Endothelial cell of umbilical vein (primary cell): ENCODE data around the gene LMTK3. TPM values are rescaled to one million over a fixed set of nuclear protein-coding genes. Genes with fewer than 3 reads are reported as not detected.
"Not testable (repeated sequence)": the region's sequence is repeated elsewhere in the genome, so short reads cannot be mapped to it uniquely, and the experiment has no call there.

Source experiments
- BruUV-seq: library from RNA; stranded (reverse); fragments of 400-500 nt; replicated peaks from 2 replicates; lab custom pipeline; 2021; lab: Mats Ljungman, UMichigan
- CTCF ChIA-PET: fragments of 300-600, 350-600 bp; sonication (Branson Sonifier 250); formaldehyde crosslinking; loops from one replicate; lab custom pipeline; 2021; ENCODE audit warnings: antibody characterized with exemption, inconsistent platforms; lab: Charles Lee
- POLR2A ChIA-PET: fragments of 300-600, 350-600 bp; sonication (Branson Sonifier 250); formaldehyde crosslinking; loops from one replicate; lab custom pipeline; 2021; ENCODE audit warnings: antibody characterized with exemption, inconsistent platforms; lab: Charles Lee
- DNase-seq: peaks from one replicate; pipeline ENCODE4 v3.0.0-alpha.2; 2011; ENCODE audit warnings: low read depth, low spot score
- FAIRE-seq: peaks from 2 replicates; lab custom pipeline; 2011; peaks lifted over from hg19 to GRCh38; lab: Jason Lieb, UNC
- H2AFZ ChIP-seq: 2 replicates; pipeline ENCODE4 v1.6.0; 2012; ENCODE audit warnings: low read depth, low read length, control low read depth, inconsistent platforms
- H3K27ac ChIP-seq: 2 replicates; pipeline ENCODE4 v1.5.1; 2011; ENCODE audit warnings: low read depth, mild to moderate bottlenecking, control low read depth, low read length, moderate library complexity; ENCODE audit not compliant: insufficient read depth
- H3K27me3 ChIP-seq, 2 experiments: 2 replicates each; pipeline versions ENCODE4 v1.6.0 to v1.6.1; 2011; ENCODE audit warnings: low read length in 2 of 2, mixed read lengths in 1 of 2; ENCODE audit not compliant: control insufficient read depth in 2 of 2, insufficient read depth in 2 of 2
- H3K36me3 ChIP-seq, 2 experiments: 2 replicates in 1 of 2; 3 replicates in 1 of 2; pipeline ENCODE4 v1.5.1; 2011; ENCODE audit warnings: low read length in 2 of 2, mild to moderate bottlenecking in 1 of 2, moderate library complexity in 1 of 2; ENCODE audit not compliant: control insufficient read depth in 2 of 2, insufficient read depth in 2 of 2; ENCODE audit errors: extremely low read depth in 1 of 2
- H3K4me1 ChIP-seq: 3 replicates; pipeline ENCODE4 v1.5.1; 2011; ENCODE audit warnings: mild to moderate bottlenecking, low read length; ENCODE audit not compliant: control insufficient read depth, insufficient read depth; ENCODE audit errors: extremely low read depth
- H3K4me2 ChIP-seq: 2 replicates; pipeline ENCODE4 v1.6.1; 2011; ENCODE audit warnings: low read length, control low read depth, mixed read lengths; ENCODE audit not compliant: insufficient read depth
- H3K4me3 ChIP-seq, 3 experiments: fragments of 200-600 bp in 1 of 3; sonication (generic), shearing (Covaris generic) in 1 of 3; replicated peaks in 1 of 3; 2 replicates each; pipeline ENCODE4 v1.5.1; 2011 to 2016; ENCODE audit warnings: control low read depth in 3 of 3, low read length in 3 of 3, mild to moderate bottlenecking in 2 of 3, inconsistent platforms in 1 of 3, low read depth in 1 of 3, moderate library complexity in 1 of 3; ENCODE audit not compliant: insufficient read depth in 1 of 3
- H3K79me2 ChIP-seq: 2 replicates; pipeline ENCODE4 v1.6.0; 2012; ENCODE audit warnings: low read length, inconsistent platforms; ENCODE audit not compliant: control insufficient read depth, insufficient read depth
- H3K9ac ChIP-seq: replicated peaks from 2 replicates; pipeline ENCODE3; 2011; ENCODE audit warnings: low read length, control low read depth; ENCODE audit not compliant: insufficient read depth; ENCODE audit errors: extremely low read depth
- H3K9me1 ChIP-seq: replicated peaks from 3 replicates; pipeline ENCODE4 v1.6.0; 2011; ENCODE audit warnings: mild to moderate bottlenecking, low read length; ENCODE audit not compliant: control insufficient read depth, insufficient read depth; ENCODE audit errors: extremely low read depth
- H3K9me3 ChIP-seq: replicated peaks from 2 replicates; pipeline ENCODE4 v1.5.1; 2012; ENCODE audit warnings: low read length, inconsistent platforms; ENCODE audit not compliant: control insufficient read depth, insufficient read depth
- H4K20me1 ChIP-seq: replicated peaks from 2 replicates; pipeline ENCODE3; 2011; ENCODE audit warnings: mild to moderate bottlenecking, low read length; ENCODE audit not compliant: control insufficient read depth, insufficient read depth; ENCODE audit errors: extremely low read depth
- CTCF ChIP-seq, 2 donors: IDR thresholded peaks; 1 replicate in 1 of 2; 2 replicates in 1 of 2; pipeline ENCODE4 v1.5.1; 2011; ENCODE audit warnings: low read length in 2 of 2, mild to moderate bottlenecking in 2 of 2, moderate library complexity in 2 of 2, control low read depth in 1 of 2, inconsistent platforms in 1 of 2, low read depth in 1 of 2; ENCODE audit not compliant: insufficient read depth in 1 of 2; ENCODE audit errors: extremely low read depth in 1 of 2
- EZH2 ChIP-seq: IDR thresholded peaks from 2 replicates; pipeline ENCODE4 v1.6.1; 2012; ENCODE audit warnings: borderline replicate concordance, low read depth, mild to moderate bottlenecking, moderate library complexity, low read length, inconsistent platforms; ENCODE audit not compliant: severe bottlenecking
- FOS ChIP-seq: IDR thresholded peaks from 2 replicates; pipeline ENCODE4 v1.6.1; 2011; ENCODE audit warnings: mild to moderate bottlenecking, low read length, moderate library complexity, borderline replicate concordance; ENCODE audit not compliant: insufficient read depth
- GATA2 ChIP-seq: IDR thresholded peaks from 2 replicates; pipeline ENCODE4 v1.7.0; 2011; ENCODE audit warnings: low read depth, mild to moderate bottlenecking, moderate library complexity, mixed read lengths, low read length; ENCODE audit not compliant: insufficient read length, insufficient read depth
- JUN ChIP-seq: IDR thresholded peaks from 2 replicates; pipeline ENCODE4 v1.6.1; 2011; ENCODE audit warnings: borderline replicate concordance, low read depth; ENCODE audit not compliant: insufficient read length, insufficient read depth
- MAX ChIP-seq: IDR thresholded peaks from 2 replicates; pipeline ENCODE4 v1.6.1; 2011; ENCODE audit not compliant: insufficient read depth, insufficient read length
- MYC ChIP-seq: IDR thresholded peaks from one replicate; pipeline ENCODE4 v1.6.1; 2011; ENCODE audit warnings: mild to moderate bottlenecking, low read depth, low read length
- POLR2A ChIP-seq: IDR thresholded peaks from 2 replicates; pipeline ENCODE4 v1.6.1; 2012; ENCODE audit warnings: low read depth, mild to moderate bottlenecking, control low read depth, low read length
- POLR2AphosphoS5 ChIP-seq: IDR thresholded peaks from 2 replicates; pipeline ENCODE4 v1.6.1; 2012; ENCODE audit warnings: low read depth, mild to moderate bottlenecking, control low read depth, low read length, moderate library complexity; ENCODE audit not compliant: insufficient read depth
- dilution Hi-C: fragments of 300-500 bp; cut with MboI; formaldehyde crosslinking; loops from one replicate; pipeline ENCODE4 v1.15.0; 2019; ENCODE audit warnings: low sequenced_read_pairs; ENCODE audit not compliant: extremely low pct_ligation_motif_present
- intact Hi-C: fragments of 100-400 bp; cut with micrococcal nuclease; formaldehyde crosslinking; loops from one replicate; pipeline ENCODE4 v1.10.0; 2022
- polyA plus RNA-seq, 4 experiments: library from polyadenylated mRNA; depleted of rRNA in 3 of 4; stranded (reverse) in 3 of 4; unstranded in 1 of 4; fragments of >200 nt; gene quantifications; 2 replicates each; pipeline versions ENCODE4 v1.2.1 to v1.2.3, GENCODE V29; 2011 to 2012; ENCODE audit warnings: missing spikeins in 1 of 4
- total RNA-seq: library from RNA; stranded (reverse); gene quantifications from 2 replicates; pipeline ENCODE4 v1.2.3, GENCODE V29; 2021

The LMTK3 gene
- total and polyA plus RNA-seq, 2 donors (not counting 3 experiments of a cell fraction or from before 2014, with no cell fraction given), result 0.11 to 0.14 TPM

GRCh38 chr19:48520134-48520533 lies 8.5 kb upstream of the LMTK3 start:
- ChIA-PET POLR2A (no interaction called here), CTCF (interaction anchor here (1.2 to 2.5 kb wide), 2 partner anchors 14 to 64 kb away, joined by 4 to 13 read pairs; no protein-coding TSS in a partner anchor)
- Histone ChIP-seq H4K20me1 (no peaks in the 10 kb centered on the region), H3K36me3 (no peaks in the 10 kb centered on the region), H3K79me2 (no peaks in the 10 kb centered on the region), H3K9me1 (no peaks in the 10 kb centered on the region), H3K27ac (no peak overlapping the region), H2AFZ (no peak overlapping the region), H3K4me1 (no peaks in the 10 kb centered on the region), H3K9me3 (peaks cover 2% of the 10 kb centered on the region), H3K27me3 (no peaks in the 10 kb centered on the region), H3K4me3 (no peak overlapping the region), H3K4me2 (no peak overlapping the region), H3K9ac (no peak overlapping the region)
- TF ChIP-seq FOS (no peak), MYC (no peak), GATA2 (no peak), MAX (no peak), EZH2 (no peak), CTCF (IDR thresholded peaks at IDR 0.05; ENCODE audit: extremely low read depth in 1 of 2, insufficient read depth in 1 of 2, low read depth in 1 of 2, low read length in 2 of 2) (no peak), JUN (no peak), POLR2A (no peak), POLR2AphosphoS5 (no peak)
- BruUV-seq, result no TSS peak
- dilution Hi-C loops (no loop called here), intact Hi-C loops (no loop called here)
- FAIRE-seq, result no peak
- no peak for DNase-seq

- BruUV-seq, H3K9me1 ChIP-seq, H2AFZ ChIP-seq, H3K4me1 ChIP-seq, H3K4me2 ChIP-seq, intact Hi-C loops, H3K36me3 ChIP-seq, POLR2A ChIA-PET, H3K4me3 ChIP-seq, H4K20me1 ChIP-seq, dilution Hi-C loops, H3K79me2 ChIP-seq, H3K27me3 ChIP-seq, DNase-seq, H3K9ac ChIP-seq, FAIRE-seq, H3K27ac ChIP-seq, H3K9me3 ChIP-seq: not testable (repeated sequence)
- CTCF ChIA-PET, result interaction anchor here (1.2 to 2.5 kb wide), 3 partner anchors 14 to 69 kb away, joined by 4 to 13 read pairs (median 5); no protein-coding TSS in a partner anchor
Observed at GRCh38 chr19:48519426-48519825, 7.8 kb upstream of the LMTK3 start.
